Gastroesophageal sphincter (tissue), 3 donors: Measurements from ENCODE around the gene ZNF580.

Experiments
- CTCF ChIP-seq, 4 experiments: fragments of 200-600 bp in 2 of 4; fragments of 450-650 bp in 2 of 4; sonication (generic) in 1 of 4; IDR thresholded peaks; one replicate each; pipeline ENCODE4 v1.5.1; 2017 to 2019; ENCODE audit warnings: antibody characterized with exemption in 4 of 4, mild to moderate bottlenecking in 2 of 4, moderate library complexity in 2 of 4
- POLR2A ChIP-seq, 2 donors: fragments of 450-650 bp; IDR thresholded peaks; one replicate each; pipeline ENCODE4 v1.6.1; 2017; ENCODE audit warnings: antibody characterized with exemption in 2 of 2, mild to moderate bottlenecking in 2 of 2, moderate library complexity in 1 of 2

GRCh38 chr19:55644842-55645511, 4.2 kb downstream of the ZNF580 start:
- no peak for TF ChIP-seq CTCF (IDR thresholded peaks at IDR 0.05)
- no peak for TF ChIP-seq POLR2A (IDR thresholded peaks at IDR 0.05)
